ENCODE results near the gene GMEB2. TPM values are rescaled to one million over a fixed set of nuclear protein-coding genes. Genes with fewer than 3 reads are reported as not detected.

The GMEB2 gene
- total RNA-seq, 2 donors from 2014 or later = 11.5 to 12.3 TPM

GRCh38 chr20:63574829-63575743 is 51.8 kb downstream of the GMEB2 start:
- H3K36me3 Mint-ChIP-seq (ENCODE audit: low read depth) = no peaks in the 10 kb centered on the region
- Histone ChIP-seq H3K4me1 (ENCODE audit: control insufficient read depth, insufficient read depth, low read length) (no peaks in the 10 kb centered on the region), H3K4me3 (ENCODE audit: low read length) (no peak overlapping the region), H3K36me3 (ENCODE audit: control insufficient read depth, insufficient read depth, low read length) (no peaks in the 10 kb centered on the region), H3K27ac (ENCODE audit: low read depth, low read length) (no peak overlapping the region), H3K27me3 (ENCODE audit: control insufficient read depth, insufficient read depth, low read length, poor library complexity, severe bottlenecking) (no peaks in the 10 kb centered on the region), H3K9ac (ENCODE audit: extremely low read depth, low read length, poor library complexity, severe bottlenecking) (no peak overlapping the region), H3K9me3 (ENCODE audit: control insufficient read depth, low read length) (no peaks in the 10 kb centered on the region)
- DNase-seq = no peak
- peak overlapping the region; percentile 65 for H3K4me3 Mint-ChIP-seq
- H3K27ac Mint-ChIP-seq = no peak overlapping the region
- H3K4me1 Mint-ChIP-seq = no peaks in the 10 kb centered on the region
- WGBS, 2 experiments (ENCODE audit: insufficient coverage in 1 of 2, insufficient read length in 1 of 2) = 87% methylated on average over 19 to 28 of the region's 28 CpGs
- TF ChIP-seq CTCF (conservative IDR thresholded peaks at IDR 0.05) = no peak
- H3K27me3 Mint-ChIP-seq (ENCODE audit: insufficient read depth) = no peaks in the 10 kb centered on the region
- no peaks in the 10 kb centered on the region for H3K9me3 Mint-ChIP-seq

GRCh38 chr20:63574156-63574828 is 52.6 kb downstream of the GMEB2 start, which contains the start of gene HELZ2:
Gene HELZ2, minus strand, starts transcription at chr20:63574239. Its CDS starts 1,854 bp downstream, at chr20:63572385.
- Histone ChIP-seq H3K4me3 (ENCODE audit: low read length) (peak within 1 kb of the TSS; percentile 84), H3K27ac (ENCODE audit: low read depth, low read length) (no peak within 1 kb of the TSS), H3K9ac (ENCODE audit: extremely low read depth, low read length, poor library complexity, severe bottlenecking) (peak within 1 kb of the TSS; percentile 64), H3K27me3 (ENCODE audit: control insufficient read depth, insufficient read depth, low read length, poor library complexity, severe bottlenecking) (no peaks in the 10 kb centered on the region), H3K9me3 (ENCODE audit: control insufficient read depth, low read length) (no peaks in the 10 kb centered on the region), H3K4me1 (ENCODE audit: control insufficient read depth, insufficient read depth, low read length) (no peaks in the 10 kb centered on the region), H3K36me3 (ENCODE audit: control insufficient read depth, insufficient read depth, low read length) (no peaks in the 10 kb centered on the region)
- Mint-ChIP-seq H3K9me3 (no peaks in the 10 kb centered on the region), H3K4me3 (peak within 1 kb of the TSS; percentile 65), H3K36me3 (ENCODE audit: low read depth) (no peaks in the 10 kb centered on the region), H3K4me1 (no peaks in the 10 kb centered on the region), H3K27ac (no peak within 1 kb of the TSS), H3K27me3 (ENCODE audit: insufficient read depth) (no peaks in the 10 kb centered on the region)
- peak; percentile 92 for DNase-seq
- 14 to 39% methylated on average over 5 to 40 of the region's 40 CpGs for whole genome bisulfite sequencing, 2 experiments (ENCODE audit: insufficient coverage in 1 of 2, insufficient read length in 1 of 2)
- TF ChIP-seq CTCF (conservative IDR thresholded peaks at IDR 0.05) = no peak

GRCh38 chr20:63573647-63574131 is 53.2 kb downstream of the GMEB2 start:
- TF ChIP-seq CTCF (conservative IDR thresholded peaks at IDR 0.05) = no peak

More at GRCh38 chr20:63573647-63574131, 53.2 kb downstream of the GMEB2 start:
- no peaks in the 10 kb centered on the region for H3K4me1 Mint-ChIP-seq
- Histone ChIP-seq H3K36me3 (ENCODE audit: control insufficient read depth, insufficient read depth, low read length) (no peaks in the 10 kb centered on the region), H3K4me1 (ENCODE audit: control insufficient read depth, insufficient read depth, low read length) (no peaks in the 10 kb centered on the region), H3K27me3 (ENCODE audit: control insufficient read depth, insufficient read depth, low read length, poor library complexity, severe bottlenecking) (no peaks in the 10 kb centered on the region), H3K9ac (ENCODE audit: extremely low read depth, low read length, poor library complexity, severe bottlenecking) (peak overlapping the region; percentile 64), H3K27ac (ENCODE audit: low read depth, low read length) (no peak overlapping the region), H3K9me3 (ENCODE audit: control insufficient read depth, low read length) (no peaks in the 10 kb centered on the region), H3K4me3 (ENCODE audit: low read length) (peak overlapping the region; percentile 84)
- DNase-seq = no peak
- H3K27me3 Mint-ChIP-seq (ENCODE audit: insufficient read depth) = no peaks in the 10 kb centered on the region
- 6 to 13% methylated on average over 10 to 17 of the region's 24 CpGs for WGBS, 2 experiments (ENCODE audit: insufficient coverage in 1 of 2, insufficient read length in 1 of 2)
- H3K4me3 Mint-ChIP-seq = peak overlapping the region; percentile 65
- no peak overlapping the region for H3K27ac Mint-ChIP-seq
- H3K36me3 Mint-ChIP-seq (ENCODE audit: low read depth) = no peaks in the 10 kb centered on the region
- no peaks in the 10 kb centered on the region for H3K9me3 Mint-ChIP-seq
